ENCODE measurements around the gene ZEB2.

The ZEB2 gene

GRCh38 chr2:144421606-144422510, 98.1 kb downstream of the ZEB2 start:
- DNase-seq (ENCODE audit: low spot score), result no peak

GRCh38 chr2:144419218-144419617, 100.7 kb downstream of the ZEB2 start:
- DNase-seq (ENCODE audit: low spot score), result no peak

- no peak for DNase-seq (ENCODE audit: low spot score)
Observed at GRCh38 chr2:144415386-144415785, 104.5 kb downstream of the ZEB2 start.

- no peak for DNase-seq (ENCODE audit: low spot score)
Observed at GRCh38 chr2:144414324-144414845, 105.5 kb downstream of the ZEB2 start.

GRCh38 chr2:144412709-144413108, 107.2 kb downstream of the ZEB2 start:
- DNase-seq (ENCODE audit: low spot score), result no peak

- DNase-seq (ENCODE audit: low spot score), result no peak
Observed at GRCh38 chr2:144411473-144411872, 108.4 kb downstream of the ZEB2 start.

- no peak for DNase-seq (ENCODE audit: low spot score)
Observed at GRCh38 chr2:144409241-144409640, 110.7 kb downstream of the ZEB2 start.

GRCh38 chr2:144407262-144407661, 112.7 kb downstream of the ZEB2 start:
- no peak for DNase-seq (ENCODE audit: low spot score)

- no peak for DNase-seq (ENCODE audit: low spot score)
Observed at GRCh38 chr2:144405982-144406788, 113.7 kb downstream of the ZEB2 start.

GRCh38 chr2:144405321-144405720, 114.6 kb downstream of the ZEB2 start:
- DNase-seq (ENCODE audit: low spot score), result no peak

GRCh38 chr2:144404586-144405314, 115.2 kb downstream of the ZEB2 start:
- DNase-seq (ENCODE audit: low spot score), result no peak

- DNase-seq (ENCODE audit: low spot score), result no peak
Observed at GRCh38 chr2:144403933-144404332, 116.0 kb downstream of the ZEB2 start.

GRCh38 chr2:144402251-144402650, 117.7 kb downstream of the ZEB2 start:
- no peak for DNase-seq (ENCODE audit: low spot score)

GRCh38 chr2:144401036-144401435, 118.9 kb downstream of the ZEB2 start:
- no peak for DNase-seq (ENCODE audit: low spot score)

- DNase-seq (ENCODE audit: low spot score), result no peak
Observed at GRCh38 chr2:144396318-144396717, 123.6 kb downstream of the ZEB2 start.

- no peak for DNase-seq (ENCODE audit: low spot score)
Observed at GRCh38 chr2:144390424-144391020, 129.4 kb downstream of the ZEB2 start.

- DNase-seq (ENCODE audit: low spot score), result no peak
Observed at GRCh38 chr2:144389930-144390311, 130.0 kb downstream of the ZEB2 start.

GRCh38 chr2:144389151-144389929, 130.6 kb downstream of the ZEB2 start:
- DNase-seq (ENCODE audit: low spot score), result no peak

- no peak for DNase-seq (ENCODE audit: low spot score)
Observed at GRCh38 chr2:144385381-144385780, 134.5 kb downstream of the ZEB2 start.

GRCh38 chr2:144383571-144384100, 136.3 kb downstream of the ZEB2 start:
- DNase-seq (ENCODE audit: low spot score), result no peak

GRCh38 chr2:144382849-144383248, 137.1 kb downstream of the ZEB2 start:
- DNase-seq (ENCODE audit: low spot score), result no peak
